RWPE1 (cell line): ENCODE data around the gene NME4.
"Not testable (repeated sequence)": the region's sequence is repeated elsewhere in the genome, so short reads cannot be mapped to it uniquely, and the experiment has no call there.

Experiments
- CTCF ChIA-PET: fragments of 350-600 bp; sonication (Branson Sonifier 250); formaldehyde crosslinking; extraction: SDS; loops from one replicate; lab custom pipeline; 2021; lab: Yijun Ruan, JAX
- POLR2A ChIA-PET: fragments of 400-600 bp; formaldehyde crosslinking; extraction: SDS; loops from one replicate; lab custom pipeline; 2020; ENCODE audit warnings: antibody characterized with exemption; ENCODE audit not compliant: low non-redundant PET; lab: Yijun Ruan, JAX
- DNase-seq: peaks from one replicate; pipeline ENCODE4 v3.0.0; 2012; ENCODE audit warnings: low spot score
- H3K27ac ChIP-seq: fragments of 450-650 bp; 2 replicates; pipeline ENCODE4 v1.5.1; 2017
- TF ChIP-seq, protein P1 (sequence below): fragments of 450-650 bp; conservative IDR thresholded peaks from 2 replicates; pipeline ENCODE4 v1.5.1; 2017; ENCODE audit warnings: low read depth, mild to moderate bottlenecking

The NME4 gene

DNA sequence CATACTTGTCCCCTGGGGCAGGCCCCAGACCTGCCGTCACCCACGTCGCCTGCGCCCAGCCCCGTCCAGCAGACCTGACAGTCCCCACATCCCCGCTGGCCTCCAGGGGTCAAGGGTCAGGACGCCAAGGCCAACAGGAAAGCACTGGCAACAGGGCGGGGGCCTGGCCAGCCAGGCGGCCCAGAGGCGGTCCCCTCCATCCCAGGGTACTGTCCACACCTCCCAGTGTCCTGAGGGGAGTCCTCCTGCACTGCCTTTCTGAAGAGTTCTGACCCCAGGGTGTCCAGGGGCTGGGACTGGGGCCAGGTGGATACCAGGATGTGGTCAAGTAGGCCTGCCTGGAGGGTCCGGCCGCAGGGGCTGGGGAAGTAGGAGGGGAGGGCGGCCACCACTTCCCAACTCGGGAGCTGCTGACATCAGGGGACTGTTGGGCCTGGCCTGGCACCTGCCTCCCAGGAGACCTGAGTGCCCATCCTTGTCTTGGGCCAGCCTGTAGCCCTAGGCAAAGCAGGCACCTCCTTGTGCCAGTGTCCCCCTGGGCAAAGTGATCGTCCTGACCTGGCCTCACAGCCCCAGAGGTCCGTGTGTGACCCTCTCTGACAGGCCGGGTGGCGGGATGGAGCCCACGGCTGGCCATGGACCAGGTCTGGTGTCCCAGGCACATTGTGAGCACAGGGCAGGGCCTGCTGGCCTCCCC, 37.8 kb upstream of the NME4 start:
- ChIA-PET CTCF (no interaction called here), POLR2A (no interaction called here)
- no peak overlapping the region for H3K27ac ChIP-seq
- no peak for DNase-seq
- TF ChIP-seq, protein P1, sequence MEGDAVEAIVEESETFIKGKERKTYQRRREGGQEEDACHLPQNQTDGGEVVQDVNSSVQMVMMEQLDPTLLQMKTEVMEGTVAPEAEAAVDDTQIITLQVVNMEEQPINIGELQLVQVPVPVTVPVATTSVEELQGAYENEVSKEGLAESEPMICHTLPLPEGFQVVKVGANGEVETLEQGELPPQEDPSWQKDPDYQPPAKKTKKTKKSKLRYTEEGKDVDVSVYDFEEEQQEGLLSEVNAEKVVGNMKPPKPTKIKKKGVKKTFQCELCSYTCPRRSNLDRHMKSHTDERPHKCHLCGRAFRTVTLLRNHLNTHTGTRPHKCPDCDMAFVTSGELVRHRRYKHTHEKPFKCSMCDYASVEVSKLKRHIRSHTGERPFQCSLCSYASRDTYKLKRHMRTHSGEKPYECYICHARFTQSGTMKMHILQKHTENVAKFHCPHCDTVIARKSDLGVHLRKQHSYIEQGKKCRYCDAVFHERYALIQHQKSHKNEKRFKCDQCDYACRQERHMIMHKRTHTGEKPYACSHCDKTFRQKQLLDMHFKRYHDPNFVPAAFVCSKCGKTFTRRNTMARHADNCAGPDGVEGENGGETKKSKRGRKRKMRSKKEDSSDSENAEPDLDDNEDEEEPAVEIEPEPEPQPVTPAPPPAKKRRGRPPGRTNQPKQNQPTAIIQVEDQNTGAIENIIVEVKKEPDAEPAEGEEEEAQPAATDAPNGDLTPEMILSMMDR: no peak

DNA sequence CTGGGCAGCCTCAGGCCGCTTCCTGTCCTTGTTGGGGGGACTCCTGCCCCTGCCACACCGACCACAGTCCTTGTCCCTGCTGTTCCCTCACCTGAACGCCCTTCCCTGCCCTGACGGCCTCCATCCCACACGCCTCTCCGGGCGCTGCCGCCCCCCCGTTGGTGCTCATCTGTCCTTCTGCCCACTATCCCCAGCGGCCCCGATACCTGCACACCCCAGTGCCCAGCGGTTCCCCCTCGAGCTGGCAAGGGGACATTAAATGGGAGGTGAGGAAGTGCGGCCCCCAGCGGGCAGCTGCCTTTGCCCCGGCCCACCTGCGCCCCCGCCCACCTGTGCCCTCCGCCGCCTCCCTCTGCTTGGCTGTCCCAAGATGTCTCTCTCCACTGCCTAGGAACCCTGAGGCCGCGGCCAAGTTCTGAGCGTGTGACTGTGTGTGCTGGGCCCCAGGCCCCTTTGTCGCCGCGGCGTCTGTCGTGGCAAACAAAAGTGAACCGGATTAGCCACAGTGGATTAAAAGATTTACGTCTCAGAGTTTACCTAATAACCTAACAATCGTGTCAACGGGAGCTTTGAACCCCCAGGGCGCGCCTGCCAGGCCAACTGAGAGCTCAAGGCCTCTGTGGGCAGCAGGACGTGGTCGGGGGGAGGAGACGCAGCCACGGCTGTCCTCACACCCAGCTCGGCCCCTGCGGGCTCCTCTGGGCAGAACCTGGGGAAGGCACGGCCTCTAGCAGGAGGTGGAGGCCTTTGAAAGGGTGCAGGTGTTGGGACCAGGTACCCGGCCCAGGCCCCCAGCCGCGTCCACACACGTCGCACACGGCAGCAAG, 36.9 kb upstream of the NME4 start:
- ChIA-PET CTCF (no interaction called here), POLR2A (no interaction called here)

DNA sequence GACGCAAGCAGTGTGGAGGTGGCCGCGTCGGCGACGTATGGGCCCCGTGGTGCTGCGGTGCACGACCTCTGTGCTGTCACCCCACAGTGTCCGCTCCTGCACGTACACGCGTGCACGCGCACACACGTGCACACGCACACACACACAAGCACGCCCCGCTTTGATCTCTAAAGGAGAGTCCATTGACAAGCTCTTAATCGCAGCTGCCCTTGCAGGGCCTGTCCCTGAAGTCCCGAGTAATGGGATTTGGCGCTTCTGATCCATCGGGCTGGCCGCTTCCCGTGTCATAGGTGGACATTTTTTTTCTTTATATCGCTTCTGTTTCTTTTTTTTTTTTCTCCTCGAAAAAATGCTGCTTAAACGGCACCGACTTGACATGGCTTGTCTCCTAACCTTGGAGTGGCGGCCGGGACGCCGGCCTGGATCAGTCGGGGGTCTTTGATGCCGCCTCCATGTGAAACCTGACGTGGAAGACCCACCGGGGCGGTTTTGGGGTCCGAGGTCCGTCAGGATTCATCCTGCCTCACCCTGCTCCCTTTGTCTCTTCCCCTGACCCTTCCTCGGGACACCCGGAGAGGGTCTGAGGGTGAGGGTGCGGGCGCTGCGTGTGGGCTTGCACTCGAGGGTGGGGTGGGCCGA, 36.2 kb upstream of the NME4 start:
- CTCF ChIA-PET: interaction anchor here (0.6 to 1.8 kb wide), 5 partner anchors 15 to 264 kb away, joined by 4 to 15 read pairs (median 5); partner anchors contain the start of gene LUC7L
- no peak for DNase-seq
- TF ChIP-seq, protein P1: no peak
- no peak overlapping the region for H3K27ac ChIP-seq
- POLR2A ChIA-PET: no interaction called here

More for the DNA sequence above, 36.9 kb upstream of the NME4 start:
- no peak overlapping the region for H3K27ac ChIP-seq
- TF ChIP-seq, protein P1: no peak
- DNase-seq: no peak

DNA sequence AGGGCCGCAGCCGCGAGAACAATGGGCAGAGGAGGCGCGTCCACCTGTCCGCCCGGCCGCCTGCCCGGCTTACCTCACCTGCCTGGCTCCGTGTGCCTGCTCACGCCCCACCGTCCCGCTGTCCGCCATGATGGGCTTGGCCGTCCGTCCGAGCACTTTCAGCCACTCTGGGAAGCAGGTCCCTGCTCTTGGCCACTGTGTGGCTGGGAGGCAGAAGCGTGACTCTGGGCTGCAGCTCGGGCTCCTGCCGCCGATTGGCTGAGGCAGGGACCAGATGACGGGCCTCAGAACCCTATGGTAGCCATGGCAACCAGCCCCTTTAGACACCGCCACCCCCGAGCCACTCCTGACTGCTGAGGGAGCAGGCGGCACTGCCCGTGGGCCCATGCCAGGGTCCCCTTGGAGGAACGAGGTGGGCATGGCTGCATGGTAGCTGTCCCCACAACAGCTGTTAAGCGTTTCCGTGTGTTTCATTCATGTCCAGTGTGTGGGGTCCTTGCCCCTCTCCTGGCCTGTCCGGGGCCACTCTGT, 35.6 kb upstream of the NME4 start:
- TF ChIP-seq, protein P1: no peak
- ChIA-PET POLR2A (no interaction called here), CTCF (interaction anchor here (0.5 to 2.2 kb wide), 19 partner anchors 8 to 264 kb away, joined by 3 to 15 read pairs (median 4); partner anchors contain the start of genes AXIN1 and LUC7L)
- DNase-seq: no peak
- peak overlapping the region; percentile 15; the same call in 1 of the 2 replicates for H3K27ac ChIP-seq

DNA sequence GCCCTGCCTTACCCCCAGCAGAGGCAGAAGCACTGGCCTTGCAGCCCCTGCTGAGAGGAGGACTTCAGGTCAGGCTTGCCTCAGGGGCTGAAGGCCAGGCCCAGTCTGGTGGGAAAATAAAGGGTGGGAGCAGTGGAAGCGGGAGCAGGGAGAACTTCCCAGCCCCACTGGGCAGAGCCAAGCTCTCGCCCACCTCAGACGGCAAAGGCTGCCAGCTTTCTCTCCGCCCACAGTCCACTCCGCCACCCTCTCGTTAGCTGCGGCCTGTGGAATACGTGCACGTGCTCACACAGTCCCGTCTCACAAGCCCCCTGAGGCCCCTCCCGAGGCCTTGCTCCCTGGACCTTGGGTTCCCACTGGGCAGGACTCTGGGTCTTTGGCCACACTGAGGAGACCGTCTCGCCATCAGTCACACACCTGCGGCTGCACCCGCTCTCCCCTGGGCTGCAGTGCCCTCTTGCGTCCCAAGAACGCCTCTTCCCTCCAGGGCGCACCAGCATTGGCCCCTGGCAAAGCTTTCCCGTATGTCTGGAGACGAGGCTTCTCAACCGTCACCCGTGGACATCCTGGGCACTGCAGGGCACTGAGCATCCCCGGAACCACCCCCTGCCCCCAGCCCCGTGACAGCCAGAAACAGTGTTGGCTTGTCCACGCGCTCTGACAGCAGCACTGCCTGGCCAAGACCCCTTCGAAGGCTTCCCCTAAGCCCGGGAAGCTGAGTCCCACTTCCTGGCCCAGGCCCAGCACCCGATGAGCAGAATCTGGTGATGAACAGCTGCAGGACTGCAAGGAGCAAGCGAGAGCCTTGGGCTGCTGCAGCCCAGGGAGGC, 34.9 kb upstream of the NME4 start:
- TF ChIP-seq, protein P1: peak; percentile 91
- CTCF ChIA-PET: interaction anchor here (0.5 to 2.2 kb wide), 39 partner anchors 9 to 299 kb away, joined by 3 to 15 read pairs (median 4); partner anchors contain the start of genes AXIN1 and LUC7L

DNA sequence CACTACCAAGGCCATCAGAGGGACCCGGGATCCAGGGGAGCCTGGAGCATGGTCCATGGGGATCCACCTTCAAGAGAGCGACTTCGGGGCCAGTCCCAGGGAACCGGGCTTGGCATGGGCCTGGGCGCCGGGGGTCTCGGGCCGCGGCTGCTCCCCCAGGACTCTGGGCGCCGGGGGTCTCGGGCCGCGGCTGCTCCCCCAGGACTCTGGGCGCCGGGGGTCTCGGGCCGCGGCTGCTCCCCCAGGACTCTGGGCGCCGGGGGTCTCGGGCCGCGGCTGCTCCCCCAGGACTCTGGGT, 34.3 kb upstream of the NME4 start:
- CTCF ChIA-PET: interaction anchor here (0.6 to 2.2 kb wide), 30 partner anchors 9 to 299 kb away, joined by 3 to 15 read pairs (median 4); partner anchors contain the start of gene LUC7L
- DNase-seq, POLR2A ChIA-PET: not testable (repeated sequence)
- peak overlapping the region; percentile 15; the same call in 1 of the 2 replicates for H3K27ac ChIP-seq

More for the DNA sequence above, 34.9 kb upstream of the NME4 start:
- peak; percentile 80 for DNase-seq
- peak overlapping the region; percentile 15 for H3K27ac ChIP-seq
- POLR2A ChIA-PET: no interaction called here
